GM13976 (cell line): ENCODE data around the gene PIEZO2.
"Not testable (repeated sequence)": the region's sequence is repeated elsewhere in the genome, so short reads cannot be mapped to it uniquely, and the experiment has no call there.

ENCODE experiments used
- DNase-seq: peaks from one replicate; pipeline ENCODE4 v3.0.0; 2012; ENCODE audit warnings: low spot score
- CTCF ChIP-seq: IDR thresholded peaks from 2 replicates; pipeline ENCODE4 v1.5.1; 2012; ENCODE audit warnings: borderline replicate concordance, mild to moderate bottlenecking; ENCODE audit not compliant: insufficient read depth; ENCODE audit errors: extremely low read depth, missing control alignments, control extremely low read depth
- in situ Hi-C: fragments of 300-500 bp; cut with MboI; formaldehyde crosslinking; loops from one replicate; pipeline ENCODE4 v1.12.0; 2022; ENCODE audit warnings: low sequenced_read_pairs, mixed read lengths, inconsistent platforms; ENCODE audit not compliant: unreplicated experiment

PIEZO2 gene

GRCh38 chr18:11175266-11175979 is 26.1 kb upstream of the PIEZO2 start:
- no peak for TF ChIP-seq CTCF
- in situ Hi-C loops = no loop called here

DNA sequence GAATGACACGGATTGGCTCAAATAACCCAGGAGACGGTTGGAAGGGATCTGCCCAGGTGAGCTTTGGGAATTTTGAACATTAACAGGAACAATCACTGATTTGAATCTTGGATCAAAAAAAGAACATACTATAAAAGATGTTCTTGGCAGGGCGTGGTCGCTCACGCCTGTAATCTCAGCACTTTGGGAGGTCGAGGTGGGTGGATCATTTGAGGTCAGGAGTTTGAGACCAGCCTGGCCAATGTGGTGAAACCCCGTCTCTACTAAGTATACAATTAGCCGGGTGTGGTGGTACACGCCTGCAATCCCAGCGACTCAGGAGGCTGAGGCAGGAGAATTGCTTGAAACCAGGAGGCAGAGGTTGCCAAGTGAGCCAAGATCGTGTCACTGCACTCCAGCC is 24.8 kb upstream of the PIEZO2 start:
- DNase-seq = not testable (repeated sequence)
- in situ Hi-C loops = loop anchor here (25.0 kb wide), 1 partner anchor 612 kb away; no protein-coding TSS in a partner anchor

More at GRCh38 chr18:11175266-11175979, 26.1 kb upstream of the PIEZO2 start:
- no peak for DNase-seq

DNA sequence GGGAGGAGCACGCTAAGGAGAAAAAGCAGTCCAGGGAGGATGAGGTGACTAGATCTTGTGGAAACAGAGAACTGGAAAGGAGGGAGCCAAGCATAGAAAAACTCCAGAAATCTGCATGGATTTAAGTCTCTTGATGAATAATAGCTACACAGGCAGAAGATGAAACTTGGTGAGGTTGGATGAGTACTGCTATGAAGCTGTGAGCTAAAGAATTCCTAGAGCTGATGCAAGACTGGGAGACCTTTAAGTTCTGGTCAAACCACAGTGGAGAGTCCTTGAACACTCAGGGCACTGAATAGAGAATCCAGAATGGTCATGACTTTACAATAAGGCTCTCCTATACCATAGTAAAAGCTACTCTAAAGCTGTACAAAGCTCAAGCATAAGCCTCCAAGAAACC is 18.4 kb upstream of the PIEZO2 start:
- in situ Hi-C loops = loop anchor here (25.0 kb wide), 1 partner anchor 605 kb away; no protein-coding TSS in a partner anchor
- DNase-seq = no peak
- no peak for TF ChIP-seq CTCF

DNA sequence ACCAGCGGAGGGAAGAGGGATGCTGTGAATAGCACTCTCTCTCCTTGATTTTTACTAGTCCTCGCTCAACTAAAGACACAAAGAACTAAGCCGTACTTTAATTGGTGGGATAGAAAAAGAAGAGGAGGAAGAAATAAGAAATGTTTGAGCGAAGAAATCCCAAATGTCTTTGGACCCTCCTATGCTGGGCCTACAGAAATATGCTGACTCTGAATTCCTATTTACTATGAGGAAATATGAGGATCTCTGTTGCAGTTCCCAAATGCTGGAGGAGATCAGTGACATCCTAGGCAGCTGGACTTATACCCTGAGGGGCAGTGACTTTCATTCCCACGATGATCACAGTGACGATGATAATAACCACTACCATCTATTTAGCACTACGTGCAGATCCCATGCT is 16.6 kb upstream of the PIEZO2 start:
- no peak for DNase-seq
- in situ Hi-C loops = loop anchor here (25.0 kb wide), 1 partner anchor 604 kb away; no protein-coding TSS in a partner anchor

GRCh38 chr18:11165138-11165537 is 15.8 kb upstream of the PIEZO2 start:
- in situ Hi-C loops = loop anchor here (25.0 kb wide), 1 partner anchor 603 kb away; no protein-coding TSS in a partner anchor
- DNase-seq = no peak

More for the DNA sequence above, 16.6 kb upstream of the PIEZO2 start:
- TF ChIP-seq CTCF = no peak

DNA sequence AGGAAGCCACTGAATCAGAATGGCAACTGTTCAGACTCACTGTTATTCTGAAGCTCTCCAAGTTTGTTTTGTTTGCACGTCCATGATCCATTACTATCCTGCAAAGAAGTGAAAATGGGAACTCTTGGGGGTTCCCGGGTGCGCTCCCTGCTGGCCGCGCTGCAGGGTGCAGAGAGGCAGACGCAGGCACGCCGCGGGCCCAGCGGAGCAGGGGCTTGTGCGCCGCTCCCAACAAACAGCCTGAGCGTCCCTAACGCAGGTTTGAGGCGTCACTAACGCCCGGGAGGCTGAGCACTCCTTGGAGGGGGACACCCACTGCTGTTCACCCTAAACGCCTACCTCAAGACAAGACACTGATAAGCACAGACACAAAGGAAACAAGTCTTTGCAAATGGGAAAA is 14.3 kb upstream of the PIEZO2 start:
- TF ChIP-seq CTCF = peak; percentile 69
- in situ Hi-C loops = loop anchor here (25.0 kb wide), 1 partner anchor 601 kb away; no protein-coding TSS in a partner anchor
- peak; percentile 60 for DNase-seq

More at GRCh38 chr18:11165138-11165537, 15.8 kb upstream of the PIEZO2 start:
- TF ChIP-seq CTCF = no peak

DNA sequence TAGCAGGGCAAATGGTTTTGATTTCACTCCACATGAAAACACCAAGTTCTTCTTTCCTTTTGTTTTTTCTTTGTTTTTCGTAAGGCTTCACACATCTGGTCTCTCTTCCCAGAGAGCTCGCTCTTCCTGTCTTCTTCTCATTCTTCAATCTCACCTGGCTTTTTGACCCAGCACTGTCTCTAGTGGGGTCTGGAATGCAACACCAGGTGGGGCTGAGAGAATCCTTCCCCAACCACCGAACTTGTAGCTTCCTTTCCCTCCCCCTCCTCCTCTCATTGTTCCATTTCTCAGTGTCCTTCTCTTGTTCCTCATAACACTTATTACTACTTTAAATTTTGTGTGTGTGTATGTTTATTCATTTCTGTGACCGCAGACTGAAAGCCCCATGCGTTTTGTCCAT is 13.5 kb upstream of the PIEZO2 start:
- DNase-seq = no peak
- in situ Hi-C loops = loop anchor here (25.0 kb wide), 1 partner anchor 601 kb away; no protein-coding TSS in a partner anchor
- TF ChIP-seq CTCF = no peak
